T-helper 2 cell (primary cell): ENCODE results near the gene RABGAP1L.
"Not testable (repeated sequence)": the region's sequence is repeated elsewhere in the genome, so short reads cannot be mapped to it uniquely, and the experiment has no call there.

Experiments used
- DNase-seq, 5 experiments: peaks; one replicate each; pipeline versions ENCODE4 v3.0.0 to v3.0.0-alpha.2; 2012 to 2022

RABGAP1L gene

GRCh38 chr1:174894117-174894762 is 734.9 kb downstream of the RABGAP1L start:
- no peak for DNase-seq

- not testable (repeated sequence) for DNase-seq
Observed at GRCh38 chr1:174895610-174896009, 736.3 kb downstream of the RABGAP1L start.

- DNase-seq, result no peak
Observed at GRCh38 chr1:174898102-174898797, 738.9 kb downstream of the RABGAP1L start.

- no peak for DNase-seq
Observed at GRCh38 chr1:174900317-174900716, 741.0 kb downstream of the RABGAP1L start.

- no peak for DNase-seq
Observed at GRCh38 chr1:174902531-174903099, 743.3 kb downstream of the RABGAP1L start.

GRCh38 chr1:174911606-174912005 is 752.3 kb downstream of the RABGAP1L start:
- DNase-seq, result no peak

GRCh38 chr1:174912264-174912663 is 752.9 kb downstream of the RABGAP1L start:
- DNase-seq, result peak in 2 of 5 experiments; percentile 8 to 84

- DNase-seq, result peak in 1 of 5 experiments; percentile 35
Observed at GRCh38 chr1:174913225-174913903, 754.0 kb downstream of the RABGAP1L start.

GRCh38 chr1:174914991-174915390 is 755.7 kb downstream of the RABGAP1L start:
- DNase-seq, result no peak

- no peak for DNase-seq
Observed at GRCh38 chr1:174916846-174917245, 757.5 kb downstream of the RABGAP1L start.

- DNase-seq, result no peak
Observed at GRCh38 chr1:174920093-174920492, 760.8 kb downstream of the RABGAP1L start.

- DNase-seq, result no peak
Observed at GRCh38 chr1:174922121-174922520, 762.8 kb downstream of the RABGAP1L start.

GRCh38 chr1:174923820-174924219 is 764.5 kb downstream of the RABGAP1L start:
- DNase-seq, result peak in 1 of 5 experiments; percentile 76

GRCh38 chr1:174928541-174928940 is 769.2 kb downstream of the RABGAP1L start:
- no peak for DNase-seq

GRCh38 chr1:174931214-174931613 is 771.9 kb downstream of the RABGAP1L start:
- DNase-seq, result no peak

GRCh38 chr1:174932587-174932986 is 773.3 kb downstream of the RABGAP1L start:
- no peak for DNase-seq

GRCh38 chr1:174935961-174936727 is 776.8 kb downstream of the RABGAP1L start:
- no peak for DNase-seq

- DNase-seq, result peak in 1 of 5 experiments; percentile 12
Observed at GRCh38 chr1:174938281-174939007, 779.1 kb downstream of the RABGAP1L start.

- no peak for DNase-seq
Observed at GRCh38 chr1:174939775-174940545, 780.6 kb downstream of the RABGAP1L start.

GRCh38 chr1:174940646-174941175 is 781.4 kb downstream of the RABGAP1L start:
- DNase-seq, result no peak
